ENCODE measurements around the gene MTA2. TPM values are rescaled to one million over a fixed set of nuclear protein-coding genes. Genes with fewer than 3 reads are reported as not detected.
"Not testable (repeated sequence)": the region's sequence is repeated elsewhere in the genome, so short reads cannot be mapped to it uniquely, and the experiment has no call there.

The MTA2 gene
- total RNA-seq, 1 donor from 2014 or later: 91.6 TPM

DNA sequence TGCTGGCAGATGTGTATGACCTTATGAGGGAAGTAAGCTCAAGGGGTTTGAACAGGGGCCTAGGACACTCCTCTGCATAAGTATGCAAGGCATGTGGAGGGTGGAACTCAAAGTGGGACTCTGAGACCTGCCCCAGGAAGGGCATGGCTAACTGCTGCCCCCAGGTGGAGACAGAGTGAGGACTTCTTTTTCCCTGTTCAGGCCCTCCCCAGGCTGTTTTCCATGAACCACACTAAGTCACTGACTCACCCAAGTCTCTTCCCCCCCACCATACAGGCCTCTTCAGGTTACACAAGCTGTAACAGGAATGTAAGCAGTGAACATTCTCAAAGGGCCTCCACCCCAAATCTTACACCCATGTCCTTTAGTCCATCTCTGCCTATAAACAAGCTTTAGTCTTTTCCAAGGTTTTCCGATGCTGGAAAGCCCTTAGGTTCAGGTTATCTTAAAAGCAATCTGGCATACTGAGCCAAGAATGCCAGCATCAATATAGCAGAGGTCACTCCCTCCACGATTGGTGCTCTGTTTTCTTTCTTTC is 41.0 kb downstream of the MTA2 start:
- peaks cover 26% of the 10 kb centered on the region for H3K36me3 Mint-ChIP-seq (ENCODE audit: unreplicated experiment)
- H3K27ac Mint-ChIP-seq (ENCODE audit: unreplicated experiment): peak overlapping the region; percentile 73
- no peaks in the 10 kb centered on the region for H3K27me3 Mint-ChIP-seq (ENCODE audit: unreplicated experiment)
- peak; percentile 88 for TF ChIP-seq CTCF (IDR thresholded peaks at IDR 0.05)
- DNase-seq (ENCODE audit: extremely low spot score, unreplicated experiment): peak; percentile 95
- no peaks in the 10 kb centered on the region for H3K9me3 Mint-ChIP-seq (ENCODE audit: unreplicated experiment)
- H3K4me3 Mint-ChIP-seq (ENCODE audit: unreplicated experiment): no peak overlapping the region
- H3K4me1 Mint-ChIP-seq (ENCODE audit: unreplicated experiment): peaks cover 47% of the 10 kb centered on the region

DNA sequence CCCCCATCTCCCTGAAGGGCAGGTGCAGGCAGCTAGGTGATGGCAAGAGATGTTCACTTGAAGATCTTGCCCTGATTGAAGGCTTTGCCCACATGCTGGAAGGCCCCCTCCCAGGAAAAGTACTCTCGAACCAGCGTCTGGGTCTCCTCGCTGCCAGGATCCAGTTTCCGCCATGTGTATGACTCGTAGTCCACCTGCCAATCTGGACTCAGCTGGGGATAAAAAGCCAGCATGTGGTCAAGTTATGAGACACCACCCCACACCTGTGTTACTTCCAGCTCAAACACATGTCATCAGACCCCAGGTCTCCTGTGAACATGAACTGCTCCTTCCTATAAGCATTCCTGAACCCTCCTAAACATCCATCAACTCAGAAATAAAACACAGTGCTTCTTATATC is 42.0 kb downstream of the MTA2 start:
- DNase-seq (ENCODE audit: extremely low spot score, unreplicated experiment); H3K27me3 Mint-ChIP-seq (ENCODE audit: unreplicated experiment); H3K4me3 Mint-ChIP-seq (ENCODE audit: unreplicated experiment); H3K9me3 Mint-ChIP-seq (ENCODE audit: unreplicated experiment): not testable (repeated sequence)
- peaks cover 19% of the 10 kb centered on the region for H3K36me3 Mint-ChIP-seq (ENCODE audit: unreplicated experiment)
- H3K4me1 Mint-ChIP-seq (ENCODE audit: unreplicated experiment): peaks cover 56% of the 10 kb centered on the region
- peak overlapping the region; percentile 73 for H3K27ac Mint-ChIP-seq (ENCODE audit: unreplicated experiment)

- no peaks in the 10 kb centered on the region for H3K9me3 Mint-ChIP-seq (ENCODE audit: unreplicated experiment)
- no peak for DNase-seq (ENCODE audit: extremely low spot score, unreplicated experiment)
- no peaks in the 10 kb centered on the region for H3K27me3 Mint-ChIP-seq (ENCODE audit: unreplicated experiment)
- TF ChIP-seq CTCF (IDR thresholded peaks at IDR 0.05): no peak
- H3K4me1 Mint-ChIP-seq (ENCODE audit: unreplicated experiment): peaks cover 61% of the 10 kb centered on the region
- H3K4me3 Mint-ChIP-seq (ENCODE audit: unreplicated experiment): no peak overlapping the region
- H3K36me3 Mint-ChIP-seq (ENCODE audit: unreplicated experiment): peaks cover 19% of the 10 kb centered on the region
- peak overlapping the region; percentile 31 for H3K27ac Mint-ChIP-seq (ENCODE audit: unreplicated experiment)
Observed at GRCh38 chr11:62559204-62559603, 42.5 kb downstream of the MTA2 start.

GRCh38 chr11:62558669-62559068 is 43.0 kb downstream of the MTA2 start:
- Mint-ChIP-seq H3K36me3 (ENCODE audit: unreplicated experiment) (peaks cover 17% of the 10 kb centered on the region), H3K27me3 (ENCODE audit: unreplicated experiment) (no peaks in the 10 kb centered on the region), H3K27ac (ENCODE audit: unreplicated experiment) (no peak overlapping the region), H3K9me3 (ENCODE audit: unreplicated experiment) (no peaks in the 10 kb centered on the region), H3K4me3 (ENCODE audit: unreplicated experiment) (no peak overlapping the region), H3K4me1 (ENCODE audit: unreplicated experiment) (peaks cover 66% of the 10 kb centered on the region)
- DNase-seq (ENCODE audit: extremely low spot score, unreplicated experiment): no peak
- no peak for TF ChIP-seq CTCF (IDR thresholded peaks at IDR 0.05)

GRCh38 chr11:62556875-62557631 is 44.6 kb downstream of the MTA2 start:
- H3K4me3 Mint-ChIP-seq (ENCODE audit: unreplicated experiment): peak overlapping the region; percentile 14
- peak overlapping the region; percentile 98 for H3K27ac Mint-ChIP-seq (ENCODE audit: unreplicated experiment)

More at GRCh38 chr11:62556875-62557631, 44.6 kb downstream of the MTA2 start:
- no peak for TF ChIP-seq CTCF (IDR thresholded peaks at IDR 0.05)
- Mint-ChIP-seq H3K9me3 (ENCODE audit: unreplicated experiment) (no peaks in the 10 kb centered on the region), H3K4me1 (ENCODE audit: unreplicated experiment) (peaks cover 79% of the 10 kb centered on the region), H3K36me3 (ENCODE audit: unreplicated experiment) (peaks cover 17% of the 10 kb centered on the region), H3K27me3 (ENCODE audit: unreplicated experiment) (no peaks in the 10 kb centered on the region)
- DNase-seq (ENCODE audit: extremely low spot score, unreplicated experiment): no peak

All from osteocyte (in vitro differentiated cells).